ENCODE results near the gene KANSL1.

GRCh38 chr17:45994987-45995386 is 198.2 kb downstream of the KANSL1 start:
- TF ChIP-seq CTCF (IDR thresholded peaks at IDR 0.05 in 2 of 3, conservative IDR thresholded peaks at IDR 0.05 in 1 of 3; ENCODE audit: insufficient read depth in 2 of 3, low read depth in 1 of 3, low read length in 3 of 3), result no peak
- TF ChIP-seq POLR2A (conservative IDR thresholded peaks at IDR 0.05), result no peak

Measured in K562 (cell line).